SK-N-SH treated with all-trans-retinoic acid at 6 μM for 48 hours (cell line): Measurements from ENCODE around the gene UMPS.

Experiments
- ATAC-seq: fragments of 200-7000 bp; cut with Tn5 transposase; 3 replicates; pipeline ENCODE4 v1.9.1; 2020; ENCODE audit warnings: mild to moderate bottlenecking, moderate library complexity
- ARNTL ChIP-seq: fragments of 450-650 bp; formaldehyde crosslinking; IDR thresholded peaks from 2 replicates; pipeline ENCODE4 v1.5.0; 2020; ENCODE audit warnings: low read depth, mild to moderate bottlenecking, moderate library complexity, borderline replicate concordance
- BACH2 ChIP-seq: fragments of 250-450 bp; sonication (Bioruptor Pico); IDR thresholded peaks from 2 replicates; pipeline ENCODE4 v1.9.0; 2021; ENCODE audit warnings: mild to moderate bottlenecking, borderline replicate concordance
- CSDC2 ChIP-seq: fragments of 250-450 bp; sonication (Bioruptor Pico); IDR thresholded peaks from 2 replicates; pipeline ENCODE4 v1.5.0; 2020; ENCODE audit warnings: mild to moderate bottlenecking, moderate library complexity
- ESRRG ChIP-seq: fragments of 250-450 bp; sonication (Bioruptor Pico); IDR thresholded peaks from 2 replicates; pipeline ENCODE4 v1.6.1; 2021; ENCODE audit warnings: mild to moderate bottlenecking
- GLIS3 ChIP-seq: fragments of 250-450 bp; sonication (Bioruptor Pico); IDR thresholded peaks from 2 replicates; pipeline ENCODE4 v1.5.0; 2020; ENCODE audit warnings: mild to moderate bottlenecking, moderate library complexity
- OSR1 ChIP-seq: fragments of 250-450 bp; sonication (Bioruptor Pico); IDR thresholded peaks from 2 replicates; pipeline ENCODE4 v1.8.0; 2022; ENCODE audit warnings: moderate library complexity, mild to moderate bottlenecking, inconsistent platforms
- PPARA ChIP-seq: fragments of 250-450 bp; sonication (Bioruptor Pico); IDR thresholded peaks from 2 replicates; pipeline ENCODE4 v1.5.0; 2020; ENCODE audit warnings: mild to moderate bottlenecking, borderline replicate concordance
- RARB ChIP-seq: fragments of 250-450 bp; sonication (Bioruptor Pico); IDR thresholded peaks from 2 replicates; pipeline ENCODE4 v1.8.0; 2021; ENCODE audit warnings: mild to moderate bottlenecking, moderate library complexity
- SNAI2 ChIP-seq: fragments of 250-450 bp; sonication (Bioruptor Pico); IDR thresholded peaks from 2 replicates; pipeline ENCODE4 v1.5.0; 2020; ENCODE audit warnings: mild to moderate bottlenecking, moderate library complexity
- TCF4 ChIP-seq: fragments of 250-450 bp; sonication (Bioruptor Pico); IDR thresholded peaks from 2 replicates; pipeline ENCODE4 v1.8.0; 2021; ENCODE audit warnings: mild to moderate bottlenecking, moderate library complexity, borderline replicate concordance
- TOX ChIP-seq: fragments of 250-450 bp; sonication (Bioruptor Pico); IDR thresholded peaks from 2 replicates; pipeline ENCODE4 v1.8.0; 2021; ENCODE audit warnings: mild to moderate bottlenecking, moderate library complexity, borderline replicate concordance
- ZC3H10 ChIP-seq: fragments of 250-450 bp; sonication (Bioruptor Pico); IDR thresholded peaks from 2 replicates; pipeline ENCODE4 v1.5.1; 2021; ENCODE audit warnings: mild to moderate bottlenecking, moderate library complexity
- ZFP3 ChIP-seq: fragments of 250-450 bp; sonication (Bioruptor Pico); IDR thresholded peaks from 2 replicates; pipeline ENCODE4 v1.5.0; 2020; ENCODE audit warnings: mild to moderate bottlenecking, moderate library complexity
- ZFP30 ChIP-seq: fragments of 450-650 bp; formaldehyde crosslinking; IDR thresholded peaks from 2 replicates; pipeline ENCODE4 v1.5.0; 2022; ENCODE audit warnings: mild to moderate bottlenecking, moderate library complexity
- ZNF565 ChIP-seq: fragments of 450-650 bp; formaldehyde crosslinking; conservative IDR thresholded peaks from 2 replicates; pipeline ENCODE4 v1.5.0; 2020; ENCODE audit warnings: low read depth, mild to moderate bottlenecking, moderate library complexity
- ZNF70 ChIP-seq: fragments of 450-650 bp; formaldehyde crosslinking; IDR thresholded peaks from 2 replicates; pipeline ENCODE4 v1.5.0; 2020; ENCODE audit warnings: mild to moderate bottlenecking, moderate library complexity
- ZNF8 ChIP-seq: fragments of 450-650 bp; formaldehyde crosslinking; IDR thresholded peaks from 2 replicates; pipeline ENCODE4 v1.5.0; 2020; ENCODE audit warnings: mild to moderate bottlenecking, moderate library complexity
- TF ChIP-seq, protein P1 (sequence below): fragments of 250-450 bp; sonication (Bioruptor Pico); IDR thresholded peaks from 2 replicates; pipeline ENCODE4 v1.5.1; 2021; ENCODE audit warnings: mild to moderate bottlenecking, moderate library complexity
- TF ChIP-seq, protein P2 (sequence below): fragments of 250-450 bp; sonication (Bioruptor Pico); IDR thresholded peaks from 2 replicates; pipeline ENCODE4 v1.8.0; 2020; ENCODE audit warnings: mild to moderate bottlenecking, moderate library complexity, borderline replicate concordance
- TF ChIP-seq, protein P3 (sequence below): fragments of 250-450 bp; sonication (Bioruptor Pico); IDR thresholded peaks from 2 replicates; pipeline ENCODE4 v1.5.0; 2020; ENCODE audit warnings: mild to moderate bottlenecking, moderate library complexity
- TF ChIP-seq, protein P4 (sequence below): fragments of 250-450 bp; sonication (Bioruptor Pico); IDR thresholded peaks from 2 replicates; pipeline ENCODE4 v1.5.1; 2020; ENCODE audit warnings: low read depth, mild to moderate bottlenecking, moderate library complexity

Gene UMPS

DNA sequence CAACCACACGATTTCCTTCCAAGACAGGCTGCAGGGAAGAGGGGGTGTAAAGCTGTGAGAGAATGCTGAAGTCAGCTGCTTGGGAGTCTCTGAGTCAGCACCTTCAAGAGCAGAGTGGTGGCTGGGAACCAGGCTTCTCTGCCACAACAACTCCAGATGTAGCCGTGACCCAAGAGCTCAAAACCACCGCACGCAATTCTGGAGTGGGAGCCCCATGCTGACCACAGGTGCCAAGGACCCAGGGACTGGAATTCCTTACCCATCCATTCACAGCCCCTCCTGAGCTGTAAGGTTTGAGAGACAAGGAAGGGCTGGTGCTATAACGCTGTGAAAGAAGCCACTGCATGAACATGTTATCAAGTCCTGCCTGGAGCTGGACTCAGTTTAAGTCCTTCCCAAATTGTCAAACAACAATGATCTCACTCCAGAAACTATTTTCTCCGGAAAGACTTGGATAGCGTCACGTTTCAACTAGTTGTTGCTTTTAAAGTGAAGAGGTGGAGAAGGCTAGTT, 61.4 kb downstream of the UMPS start:
- TF ChIP-seq, protein P1, sequence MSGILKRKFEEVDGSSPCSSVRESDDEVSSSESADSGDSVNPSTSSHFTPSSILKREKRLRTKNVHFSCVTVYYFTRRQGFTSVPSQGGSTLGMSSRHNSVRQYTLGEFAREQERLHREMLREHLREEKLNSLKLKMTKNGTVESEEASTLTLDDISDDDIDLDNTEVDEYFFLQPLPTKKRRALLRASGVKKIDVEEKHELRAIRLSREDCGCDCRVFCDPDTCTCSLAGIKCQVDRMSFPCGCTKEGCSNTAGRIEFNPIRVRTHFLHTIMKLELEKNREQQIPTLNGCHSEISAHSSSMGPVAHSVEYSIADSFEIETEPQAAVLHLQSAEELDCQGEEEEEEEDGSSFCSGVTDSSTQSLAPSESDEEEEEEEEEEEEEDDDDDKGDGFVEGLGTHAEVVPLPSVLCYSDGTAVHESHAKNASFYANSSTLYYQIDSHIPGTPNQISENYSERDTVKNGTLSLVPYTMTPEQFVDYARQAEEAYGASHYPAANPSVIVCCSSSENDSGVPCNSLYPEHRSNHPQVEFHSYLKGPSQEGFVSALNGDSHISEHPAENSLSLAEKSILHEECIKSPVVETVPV (CRISPR knock-in tag), result no peak
- TF ChIP-seq SNAI2 (CRISPR knock-in tag) (no peak), ZNF565 (CRISPR knock-in tag) (no peak), ZFP3 (CRISPR knock-in tag) (no peak), RARB (CRISPR knock-in tag) (no peak), BACH2 (CRISPR knock-in tag) (no peak), ZFP30 (CRISPR knock-in tag) (no peak), TOX (CRISPR knock-in tag) (no peak), GLIS3 (CRISPR knock-in tag) (no peak), PPARA (no peak), ZC3H10 (CRISPR knock-in tag) (no peak), OSR1 (CRISPR knock-in tag) (no peak)
- TF ChIP-seq, protein P2, sequence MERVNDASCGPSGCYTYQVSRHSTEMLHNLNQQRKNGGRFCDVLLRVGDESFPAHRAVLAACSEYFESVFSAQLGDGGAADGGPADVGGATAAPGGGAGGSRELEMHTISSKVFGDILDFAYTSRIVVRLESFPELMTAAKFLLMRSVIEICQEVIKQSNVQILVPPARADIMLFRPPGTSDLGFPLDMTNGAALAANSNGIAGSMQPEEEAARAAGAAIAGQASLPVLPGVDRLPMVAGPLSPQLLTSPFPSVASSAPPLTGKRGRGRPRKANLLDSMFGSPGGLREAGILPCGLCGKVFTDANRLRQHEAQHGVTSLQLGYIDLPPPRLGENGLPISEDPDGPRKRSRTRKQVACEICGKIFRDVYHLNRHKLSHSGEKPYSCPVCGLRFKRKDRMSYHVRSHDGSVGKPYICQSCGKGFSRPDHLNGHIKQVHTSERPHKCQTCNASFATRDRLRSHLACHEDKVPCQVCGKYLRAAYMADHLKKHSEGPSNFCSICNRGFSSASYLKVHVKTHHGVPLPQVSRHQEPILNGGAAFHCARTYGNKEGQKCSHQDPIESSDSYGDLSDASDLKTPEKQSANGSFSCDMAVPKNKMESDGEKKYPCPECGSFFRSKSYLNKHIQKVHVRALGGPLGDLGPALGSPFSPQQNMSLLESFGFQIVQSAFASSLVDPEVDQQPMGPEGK (CRISPR knock-in tag), result no peak
- TF ChIP-seq, protein P3, sequence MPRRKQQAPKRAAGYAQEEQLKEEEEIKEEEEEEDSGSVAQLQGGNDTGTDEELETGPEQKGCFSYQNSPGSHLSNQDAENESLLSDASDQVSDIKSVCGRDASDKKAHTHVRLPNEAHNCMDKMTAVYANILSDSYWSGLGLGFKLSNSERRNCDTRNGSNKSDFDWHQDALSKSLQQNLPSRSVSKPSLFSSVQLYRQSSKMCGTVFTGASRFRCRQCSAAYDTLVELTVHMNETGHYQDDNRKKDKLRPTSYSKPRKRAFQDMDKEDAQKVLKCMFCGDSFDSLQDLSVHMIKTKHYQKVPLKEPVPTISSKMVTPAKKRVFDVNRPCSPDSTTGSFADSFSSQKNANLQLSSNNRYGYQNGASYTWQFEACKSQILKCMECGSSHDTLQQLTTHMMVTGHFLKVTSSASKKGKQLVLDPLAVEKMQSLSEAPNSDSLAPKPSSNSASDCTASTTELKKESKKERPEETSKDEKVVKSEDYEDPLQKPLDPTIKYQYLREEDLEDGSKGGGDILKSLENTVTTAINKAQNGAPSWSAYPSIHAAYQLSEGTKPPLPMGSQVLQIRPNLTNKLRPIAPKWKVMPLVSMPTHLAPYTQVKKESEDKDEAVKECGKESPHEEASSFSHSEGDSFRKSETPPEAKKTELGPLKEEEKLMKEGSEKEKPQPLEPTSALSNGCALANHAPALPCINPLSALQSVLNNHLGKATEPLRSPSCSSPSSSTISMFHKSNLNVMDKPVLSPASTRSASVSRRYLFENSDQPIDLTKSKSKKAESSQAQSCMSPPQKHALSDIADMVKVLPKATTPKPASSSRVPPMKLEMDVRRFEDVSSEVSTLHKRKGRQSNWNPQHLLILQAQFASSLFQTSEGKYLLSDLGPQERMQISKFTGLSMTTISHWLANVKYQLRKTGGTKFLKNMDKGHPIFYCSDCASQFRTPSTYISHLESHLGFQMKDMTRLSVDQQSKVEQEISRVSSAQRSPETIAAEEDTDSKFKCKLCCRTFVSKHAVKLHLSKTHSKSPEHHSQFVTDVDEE (CRISPR knock-in tag), result no peak
- TF ChIP-seq, protein P4, sequence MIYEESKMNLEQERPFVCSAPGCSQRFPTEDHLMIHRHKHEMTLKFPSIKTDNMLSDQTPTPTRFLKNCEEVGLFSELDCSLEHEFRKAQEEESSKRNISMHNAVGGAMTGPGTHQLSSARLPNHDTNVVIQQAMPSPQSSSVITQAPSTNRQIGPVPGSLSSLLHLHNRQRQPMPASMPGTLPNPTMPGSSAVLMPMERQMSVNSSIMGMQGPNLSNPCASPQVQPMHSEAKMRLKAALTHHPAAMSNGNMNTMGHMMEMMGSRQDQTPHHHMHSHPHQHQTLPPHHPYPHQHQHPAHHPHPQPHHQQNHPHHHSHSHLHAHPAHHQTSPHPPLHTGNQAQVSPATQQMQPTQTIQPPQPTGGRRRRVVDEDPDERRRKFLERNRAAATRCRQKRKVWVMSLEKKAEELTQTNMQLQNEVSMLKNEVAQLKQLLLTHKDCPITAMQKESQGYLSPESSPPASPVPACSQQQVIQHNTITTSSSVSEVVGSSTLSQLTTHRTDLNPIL, result no peak
- TF ChIP-seq, all 23 proteins: peak for 0
- peak; percentile 55 for ATAC-seq

DNA sequence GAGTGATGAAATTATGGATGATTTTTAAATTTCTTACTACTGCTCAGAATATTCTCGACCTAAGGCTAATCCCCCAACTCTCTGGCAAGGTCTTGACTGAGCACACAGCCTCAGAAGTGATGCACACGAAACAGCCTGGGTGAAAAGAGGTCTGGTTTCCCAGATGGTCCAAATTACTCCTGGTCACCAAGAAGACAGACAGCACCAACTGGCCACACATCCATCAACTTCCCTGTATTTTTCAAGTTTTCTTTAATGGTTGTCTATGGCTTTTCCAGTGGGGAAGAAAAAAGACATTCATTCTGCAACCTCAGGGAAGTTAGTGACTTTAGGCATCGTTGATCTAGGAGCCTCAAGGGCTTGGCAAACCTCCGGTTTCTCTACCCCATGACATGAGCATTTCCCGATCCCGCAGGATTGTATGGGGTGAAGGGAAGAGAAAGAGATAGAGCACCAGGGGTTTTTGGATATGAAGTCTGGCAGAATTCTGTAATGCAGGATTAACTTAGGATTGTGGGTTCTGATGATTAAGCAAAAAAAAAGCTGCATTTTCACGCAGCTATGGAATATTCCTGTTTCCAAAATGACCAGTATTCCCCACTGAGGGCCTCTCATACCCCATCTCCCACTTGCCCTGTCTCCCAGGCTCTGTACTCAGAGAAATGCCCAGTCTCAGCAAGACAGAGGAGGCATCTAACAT, 62.2 kb downstream of the UMPS start:
- ATAC-seq, result no peak

More for the DNA sequence above, 62.2 kb downstream of the UMPS start:
- TF ChIP-seq SNAI2 (CRISPR knock-in tag) (no peak), TCF4 (no peak), ZNF70 (CRISPR knock-in tag) (no peak), RARB (CRISPR knock-in tag) (no peak), TOX (CRISPR knock-in tag) (no peak), PPARA (no peak), ZC3H10 (CRISPR knock-in tag) (no peak), ZNF8 (CRISPR knock-in tag) (no peak), ZFP30 (CRISPR knock-in tag) (no peak), ARNTL (CRISPR knock-in tag) (no peak), ESRRG (CRISPR knock-in tag) (no peak), CSDC2 (CRISPR knock-in tag) (no peak), ZFP3 (CRISPR knock-in tag) (no peak)
- TF ChIP-seq, protein P2 (CRISPR knock-in tag), result no peak
- TF ChIP-seq, protein P4, result no peak
- TF ChIP-seq, protein P3 (CRISPR knock-in tag), result no peak
